ENCODE results near the gene C10orf105.

Gene C10orf105

GRCh38 chr10:71715860-71716259 lies 3.7 kb downstream of the C10orf105 start:
- DNase-seq = no peak

GRCh38 chr10:71715026-71715425 lies 4.6 kb downstream of the C10orf105 start:
- no peak for DNase-seq

- no peak for DNase-seq
Observed at GRCh38 chr10:71714592-71714991, 5.0 kb downstream of the C10orf105 start.

- DNase-seq = no peak
Observed at GRCh38 chr10:71714031-71714410, 5.6 kb downstream of the C10orf105 start.

- peak; percentile 80 for DNase-seq
Observed at GRCh38 chr10:71713135-71714030, 6.2 kb downstream of the C10orf105 start.

GRCh38 chr10:71712572-71713134 lies 6.9 kb downstream of the C10orf105 start:
- DNase-seq = no peak

GRCh38 chr10:71712170-71712569 lies 7.4 kb downstream of the C10orf105 start:
- DNase-seq = no peak

GRCh38 chr10:71711052-71711623 lies 8.4 kb downstream of the C10orf105 start:
- DNase-seq = no peak

- DNase-seq = no peak
Observed at GRCh38 chr10:71710519-71710918, 9.1 kb downstream of the C10orf105 start.

GRCh38 chr10:71708897-71709882 lies 10.4 kb downstream of the C10orf105 start:
- DNase-seq = no peak

GRCh38 chr10:71708301-71708703 lies 11.3 kb downstream of the C10orf105 start:
- DNase-seq = no peak

GRCh38 chr10:71707240-71707789 lies 12.3 kb downstream of the C10orf105 start:
- DNase-seq = no peak

GRCh38 chr10:71706216-71707121 lies 13.1 kb downstream of the C10orf105 start:
- no peak for DNase-seq

GRCh38 chr10:71705582-71705981 lies 14.0 kb downstream of the C10orf105 start:
- no peak for DNase-seq

GRCh38 chr10:71704816-71705215 lies 14.8 kb downstream of the C10orf105 start:
- DNase-seq = no peak

- no peak for DNase-seq
Observed at GRCh38 chr10:71703577-71703976, 16.0 kb downstream of the C10orf105 start.

GRCh38 chr10:71701496-71702132 lies 18.0 kb downstream of the C10orf105 start:
- DNase-seq = no peak

GRCh38 chr10:71700731-71701368 lies 18.7 kb downstream of the C10orf105 start:
- DNase-seq = no peak

GRCh38 chr10:71698737-71699136 lies 20.8 kb downstream of the C10orf105 start:
- no peak for DNase-seq

GRCh38 chr10:71697938-71698709 lies 21.5 kb downstream of the C10orf105 start:
- DNase-seq = no peak

Measured in kidney glomerular epithelial cell (primary cell).